Parathyroid adenoma (tissue), 2 donors: ENCODE data around the gene PLCB1.
"Not testable (repeated sequence)": the region's sequence is repeated elsewhere in the genome, so short reads cannot be mapped to it uniquely, and the experiment has no call there.

Source experiments
- H2AFZ ChIP-seq: fragments of 300-600 bp; sonication (generic); one replicate; pipeline ENCODE4 v1.7.0; 2017; ENCODE audit warnings: antibody characterized with exemption, mild to moderate bottlenecking
- H3K27ac ChIP-seq: fragments of 300-600 bp; sonication (generic); one replicate; pipeline ENCODE4 v1.7.0; 2017
- H3K27me3 ChIP-seq: fragments of 300-600 bp; sonication (generic); one replicate; pipeline ENCODE4 v1.7.0; 2017; ENCODE audit warnings: low read length; ENCODE audit not compliant: control insufficient read depth, insufficient read depth
- H3K36me3 ChIP-seq: fragments of 300-600 bp; sonication (generic); one replicate; pipeline ENCODE4 v1.7.0; 2017; ENCODE audit warnings: low read length; ENCODE audit not compliant: control insufficient read depth, insufficient read depth
- H3K4me1 ChIP-seq: fragments of 300-600 bp; sonication (generic); one replicate; pipeline ENCODE4 v1.7.0; 2017; ENCODE audit warnings: control low read depth
- H3K4me2 ChIP-seq: fragments of 300-600 bp; sonication (generic); one replicate; pipeline ENCODE4 v1.7.0; 2017; ENCODE audit warnings: low read length
- H3K4me3 ChIP-seq: fragments of 300-600 bp; sonication (generic); one replicate; pipeline ENCODE4 v1.7.0; 2017; ENCODE audit warnings: low read depth, low read length
- H3K79me2 ChIP-seq: fragments of 300-600 bp; sonication (generic); one replicate; pipeline ENCODE4 v1.7.0; 2017; ENCODE audit warnings: control low read depth
- H3K9ac ChIP-seq: fragments of 300-600 bp; sonication (generic); one replicate; pipeline ENCODE4 v1.7.0; 2017; ENCODE audit warnings: mild to moderate bottlenecking
- H3K9me3 ChIP-seq: fragments of 300-600 bp; sonication (generic); one replicate; pipeline ENCODE4 v1.7.0; 2017; ENCODE audit warnings: low read length; ENCODE audit not compliant: control insufficient read depth
- CTCF ChIP-seq: fragments of 300-600 bp; sonication (generic); IDR thresholded peaks from one replicate; pipeline ENCODE4 v1.7.0; 2017; ENCODE audit warnings: antibody characterized with exemption, mild to moderate bottlenecking
- donor health status: primary hyperparathyroidism.

The PLCB1 gene

GRCh38 chr20:8339349-8339748, 207.3 kb downstream of the PLCB1 start:
- TF ChIP-seq CTCF = no peak
- no peak overlapping the region for H3K4me2 ChIP-seq
- H3K9me3 ChIP-seq = no peaks in the 10 kb centered on the region
- H3K27ac ChIP-seq = no peak overlapping the region
- no peaks in the 10 kb centered on the region for H3K36me3 ChIP-seq
- H3K79me2 ChIP-seq = peaks cover 35% of the 10 kb centered on the region
- H2AFZ ChIP-seq = no peak overlapping the region
- peaks cover 6% of the 10 kb centered on the region for H3K4me1 ChIP-seq
- H3K9ac ChIP-seq = no peak overlapping the region
- no peak overlapping the region for H3K4me3 ChIP-seq
- H3K27me3 ChIP-seq = no peaks in the 10 kb centered on the region

- H3K27ac ChIP-seq = no peak overlapping the region
- TF ChIP-seq CTCF = no peak
- no peaks in the 10 kb centered on the region for H3K9me3 ChIP-seq
- peaks cover 22% of the 10 kb centered on the region for H3K79me2 ChIP-seq
- no peaks in the 10 kb centered on the region for H3K4me1 ChIP-seq
- no peak overlapping the region for H3K4me3 ChIP-seq
- H2AFZ ChIP-seq = no peak overlapping the region
- no peaks in the 10 kb centered on the region for H3K27me3 ChIP-seq
- no peak overlapping the region for H3K4me2 ChIP-seq
- H3K9ac ChIP-seq = no peak overlapping the region
- no peaks in the 10 kb centered on the region for H3K36me3 ChIP-seq
Measured at GRCh38 chr20:8342391-8342790, 210.3 kb downstream of the PLCB1 start.

- Histone ChIP-seq H3K27me3 (no peaks in the 10 kb centered on the region), H3K4me1 (peaks cover 8% of the 10 kb centered on the region), H3K9me3 (no peaks in the 10 kb centered on the region), H2AFZ (no peak overlapping the region), H3K4me3 (no peak overlapping the region), H3K79me2 (peaks cover 19% of the 10 kb centered on the region), H3K36me3 (no peaks in the 10 kb centered on the region), H3K27ac (no peak overlapping the region), H3K4me2 (no peak overlapping the region), H3K9ac (no peak overlapping the region)
- no peak for TF ChIP-seq CTCF
Measured at GRCh38 chr20:8344106-8344505, 212.0 kb downstream of the PLCB1 start.

GRCh38 chr20:8344631-8345030, 212.6 kb downstream of the PLCB1 start:
- H3K4me1 ChIP-seq = peaks cover 8% of the 10 kb centered on the region
- H3K9ac ChIP-seq = no peak overlapping the region
- peaks cover 15% of the 10 kb centered on the region for H3K79me2 ChIP-seq
- no peaks in the 10 kb centered on the region for H3K27me3 ChIP-seq
- no peak for TF ChIP-seq CTCF
- no peak overlapping the region for H3K4me2 ChIP-seq
- no peak overlapping the region for H2AFZ ChIP-seq
- no peaks in the 10 kb centered on the region for H3K36me3 ChIP-seq
- no peaks in the 10 kb centered on the region for H3K9me3 ChIP-seq
- no peak overlapping the region for H3K4me3 ChIP-seq
- no peak overlapping the region for H3K27ac ChIP-seq

GRCh38 chr20:8346700-8347270, 214.7 kb downstream of the PLCB1 start:
- Histone ChIP-seq H3K79me2 (peaks cover 8% of the 10 kb centered on the region), H3K9me3 (no peaks in the 10 kb centered on the region), H3K27me3 (no peaks in the 10 kb centered on the region), H3K4me3 (no peak overlapping the region), H3K36me3 (no peaks in the 10 kb centered on the region), H3K27ac (no peak overlapping the region), H3K9ac (no peak overlapping the region), H2AFZ (no peak overlapping the region), H3K4me2 (no peak overlapping the region), H3K4me1 (peaks cover 8% of the 10 kb centered on the region)
- TF ChIP-seq CTCF = no peak

GRCh38 chr20:8350225-8350624, 218.2 kb downstream of the PLCB1 start:
- not testable (repeated sequence) for H3K9ac ChIP-seq, H3K79me2 ChIP-seq, H2AFZ ChIP-seq, H3K9me3 ChIP-seq, H3K36me3 ChIP-seq, H3K4me2 ChIP-seq, H3K4me3 ChIP-seq, H3K27ac ChIP-seq, H3K4me1 ChIP-seq, H3K27me3 ChIP-seq
